Amniotic stem cell (primary cell): Measurements from ENCODE around the gene JPH3.
"Not testable (repeated sequence)": the region's sequence is repeated elsewhere in the genome, so short reads cannot be mapped to it uniquely, and the experiment has no call there.

Source experiments
- DNase-seq: peaks from one replicate; lab custom pipeline; 2025; lab: John Stamatoyannopoulos, UW

The JPH3 gene

GRCh38 chr16:87715658-87716057 is 113.3 kb downstream of the JPH3 start:
- DNase-seq, result no peak

- not testable (repeated sequence) for DNase-seq
These were observed 116.5 kb downstream of the JPH3 start for GRCh38 chr16:87718831-87719230.

GRCh38 chr16:87720446-87720845 is 118.1 kb downstream of the JPH3 start:
- DNase-seq, result no peak

GRCh38 chr16:87721622-87722585 is 119.6 kb downstream of the JPH3 start:
- DNase-seq, result no peak

- no peak for DNase-seq
These were observed 120.4 kb downstream of the JPH3 start for GRCh38 chr16:87722590-87723225.

GRCh38 chr16:87723226-87723623 is 120.9 kb downstream of the JPH3 start:
- DNase-seq, result no peak

GRCh38 chr16:87724490-87725291 is 122.4 kb downstream of the JPH3 start:
- DNase-seq, result no peak

- no peak for DNase-seq
These were observed 123.4 kb downstream of the JPH3 start for GRCh38 chr16:87725596-87726235.

- not testable (repeated sequence) for DNase-seq
These were observed 124.3 kb downstream of the JPH3 start for GRCh38 chr16:87726577-87726976.

- DNase-seq, result no peak
These were observed 125.0 kb downstream of the JPH3 start for GRCh38 chr16:87727346-87727745.

- DNase-seq, result no peak
These were observed 125.7 kb downstream of the JPH3 start for GRCh38 chr16:87728026-87728425.

GRCh38 chr16:87729266-87729954 is 127.1 kb downstream of the JPH3 start:
- DNase-seq, result no peak

GRCh38 chr16:87731607-87732006 is 129.3 kb downstream of the JPH3 start:
- DNase-seq, result no peak

GRCh38 chr16:87733190-87733589 is 130.9 kb downstream of the JPH3 start:
- DNase-seq, result no peak

- DNase-seq, result no peak
These were observed 132.3 kb downstream of the JPH3 start for GRCh38 chr16:87734644-87735043.

- no peak for DNase-seq
These were observed 133.1 kb downstream of the JPH3 start for GRCh38 chr16:87735270-87736007.

GRCh38 chr16:87736008-87736382 is 133.7 kb downstream of the JPH3 start:
- no peak for DNase-seq

- DNase-seq, result no peak
These were observed 137.5 kb downstream of the JPH3 start for GRCh38 chr16:87739801-87740200.

- no peak for DNase-seq
These were observed 138.1 kb downstream of the JPH3 start for GRCh38 chr16:87740441-87740840.

- DNase-seq, result no peak
These were observed 138.7 kb downstream of the JPH3 start for GRCh38 chr16:87740909-87741424.
